Mesodermal cell (in vitro differentiated cells): ENCODE results near the gene SYDE2.
"Not testable (repeated sequence)": the region's sequence is repeated elsewhere in the genome, so short reads cannot be mapped to it uniquely, and the experiment has no call there.

Source experiments
- H3K27ac ChIP-seq: 2 replicates; pipeline ENCODE4 v1.7.0; 2013; ENCODE audit warnings: mild to moderate bottlenecking, low read depth, low read length, moderate library complexity; ENCODE audit not compliant: severe bottlenecking
- H3K36me3 ChIP-seq: 2 replicates; pipeline ENCODE4 v1.7.1; 2013; ENCODE audit warnings: mild to moderate bottlenecking, low read length, moderate library complexity; ENCODE audit not compliant: control insufficient read depth, insufficient read depth
- H3K4me1 ChIP-seq: one replicate; pipeline ENCODE4 v1.7.1; 2013; ENCODE audit warnings: mild to moderate bottlenecking, low read length; ENCODE audit not compliant: insufficient read depth, control insufficient read depth, poor library complexity, severe bottlenecking
- H3K4me3 ChIP-seq: 2 replicates; pipeline ENCODE4 v1.7.0; 2013; ENCODE audit warnings: low read length, control low read depth, mild to moderate bottlenecking; ENCODE audit not compliant: insufficient read depth, poor library complexity, severe bottlenecking; ENCODE audit errors: extremely low read depth
- H3K9me3 ChIP-seq: 2 replicates; pipeline ENCODE4 v1.7.1; 2013; ENCODE audit warnings: mild to moderate bottlenecking, low read length, moderate library complexity; ENCODE audit not compliant: control insufficient read depth
- WGBS, 2 experiments: methylation state at CpG; one replicate each; pipeline ENCODE4 v1.1.5; 2013; ENCODE audit warnings: missing lambda C conversion rate in 2 of 2; ENCODE audit not compliant: insufficient coverage in 2 of 2; 5-methylcytosine and 5-hydroxymethylcytosine counted together

The SYDE2 gene

GRCh38 chr1:85208488-85208887 is 7.7 kb upstream of the SYDE2 start:
- Histone ChIP-seq H3K4me3 (no peak overlapping the region), H3K9me3 (no peaks in the 10 kb centered on the region), H3K36me3 (no peaks in the 10 kb centered on the region), H3K27ac (no peak overlapping the region), H3K4me1 (no peaks in the 10 kb centered on the region)
- WGBS, 2 experiments: 84 to 93% methylated on average over 2 of the region's 2 CpGs

- Histone ChIP-seq H3K4me1 (no peaks in the 10 kb centered on the region), H3K9me3 (no peaks in the 10 kb centered on the region), H3K4me3 (no peak overlapping the region), H3K27ac (no peak overlapping the region), H3K36me3 (no peaks in the 10 kb centered on the region)
- WGBS, 2 experiments: no CpG with 5 or more reads among the region's 2 CpGs
Observed at GRCh38 chr1:85203573-85204171, 2.9 kb upstream of the SYDE2 start.

- Histone ChIP-seq H3K36me3 (peaks cover 3% of the 10 kb centered on the region), H3K4me3 (no peak overlapping the region), H3K4me1 (no peaks in the 10 kb centered on the region), H3K9me3 (no peaks in the 10 kb centered on the region), H3K27ac (no peak overlapping the region)
- WGBS, 2 experiments: 100% methylated on average over 1 of the region's 2 CpGs; no CpG with 5 or more reads in 1 of the 2 experiments
Observed at GRCh38 chr1:85202864-85203255, 2.0 kb upstream of the SYDE2 start.

GRCh38 chr1:85202092-85202863 is 1.5 kb upstream of the SYDE2 start:
- Histone ChIP-seq H3K4me3 (peak overlapping the region; percentile 78), H3K4me1 (no peaks in the 10 kb centered on the region), H3K36me3 (peaks cover 6% of the 10 kb centered on the region), H3K9me3 (no peaks in the 10 kb centered on the region), H3K27ac (peak overlapping the region; percentile 98)
- WGBS, 2 experiments: 7 to 28% methylated on average over 5 to 8 of the region's 14 CpGs

- 0 to 1% methylated on average over 43 to 63 of the region's 81 CpGs for WGBS, 2 experiments
- peak overlapping the region; percentile 98 for H3K27ac ChIP-seq
- H3K4me1 ChIP-seq: no peaks in the 10 kb centered on the region
- no peaks in the 10 kb centered on the region for H3K9me3 ChIP-seq
- H3K36me3 ChIP-seq: peaks cover 6% of the 10 kb centered on the region
- peak overlapping the region; percentile 78 for H3K4me3 ChIP-seq
Observed at GRCh38 chr1:85201340-85202091, 700 bp upstream of the SYDE2 start.

- Histone ChIP-seq H3K4me1 (no peaks in the 10 kb centered on the region), H3K4me3 (peak overlapping the region; percentile 78), H3K27ac (no peak overlapping the region), H3K9me3 (no peaks in the 10 kb centered on the region), H3K36me3 (peaks cover 6% of the 10 kb centered on the region)
- WGBS, 2 experiments: 0 to 1% methylated on average over 16 to 22 of the region's 26 CpGs
Observed at GRCh38 chr1:85199667-85200462, 951 bp downstream of the SYDE2 start.

- H3K9me3 ChIP-seq: no peaks in the 10 kb centered on the region
- H3K4me1 ChIP-seq: no peaks in the 10 kb centered on the region
- no peak overlapping the region for H3K27ac ChIP-seq
- peak overlapping the region; percentile 78 for H3K4me3 ChIP-seq
- H3K36me3 ChIP-seq: peaks cover 6% of the 10 kb centered on the region
- WGBS, 2 experiments: 82 to 83% methylated on average over 1 of the region's 2 CpGs
Observed at GRCh38 chr1:85198864-85199263, 2.0 kb downstream of the SYDE2 start.

GRCh38 chr1:85196358-85196757 is 4.5 kb downstream of the SYDE2 start:
- peaks cover 6% of the 10 kb centered on the region for H3K36me3 ChIP-seq
- H3K4me1 ChIP-seq: no peaks in the 10 kb centered on the region
- H3K27ac ChIP-seq: no peak overlapping the region
- no peak overlapping the region for H3K4me3 ChIP-seq
- no peaks in the 10 kb centered on the region for H3K9me3 ChIP-seq

- no peaks in the 10 kb centered on the region for H3K4me1 ChIP-seq
- H3K9me3 ChIP-seq: no peaks in the 10 kb centered on the region
- H3K36me3 ChIP-seq: peaks cover 6% of the 10 kb centered on the region
- no peak overlapping the region for H3K27ac ChIP-seq
- H3K4me3 ChIP-seq: no peak overlapping the region
- 86 to 89% methylated on average over 1 of the region's 2 CpGs for WGBS, 2 experiments
Observed at GRCh38 chr1:85195703-85196102, 5.1 kb downstream of the SYDE2 start.

GRCh38 chr1:85192129-85192528 is 8.7 kb downstream of the SYDE2 start:
- peaks cover 27% of the 10 kb centered on the region for H3K36me3 ChIP-seq
- not testable (repeated sequence) for H3K9me3 ChIP-seq, H3K4me1 ChIP-seq, H3K4me3 ChIP-seq, H3K27ac ChIP-seq
